T-helper 9 cell (primary cell): Measurements from ENCODE around the gene TOX3.

Experiments
- DNase-seq: peaks from one replicate; pipeline ENCODE4 v3.0.0-alpha.2; 2020

TOX3 gene

GRCh38 chr16:52446080-52446479, 100.9 kb downstream of the TOX3 start:
- no peak for DNase-seq

- DNase-seq = no peak
Measured at GRCh38 chr16:52441886-52442285, 105.1 kb downstream of the TOX3 start.

GRCh38 chr16:52440248-52440647, 106.7 kb downstream of the TOX3 start:
- DNase-seq = no peak

- no peak for DNase-seq
Measured at GRCh38 chr16:52439750-52440149, 107.2 kb downstream of the TOX3 start.

- no peak for DNase-seq
Measured at GRCh38 chr16:52439171-52439701, 107.7 kb downstream of the TOX3 start.

- no peak for DNase-seq
Measured at GRCh38 chr16:52437277-52437670, 109.7 kb downstream of the TOX3 start.

- DNase-seq = no peak
Measured at GRCh38 chr16:52436339-52437276, 110.3 kb downstream of the TOX3 start.

GRCh38 chr16:52434224-52434623, 112.7 kb downstream of the TOX3 start:
- DNase-seq = no peak

- no peak for DNase-seq
Measured at GRCh38 chr16:52433643-52434042, 113.3 kb downstream of the TOX3 start.

- no peak for DNase-seq
Measured at GRCh38 chr16:52424591-52424990, 122.4 kb downstream of the TOX3 start.

- no peak for DNase-seq
Measured at GRCh38 chr16:52422307-52422706, 124.6 kb downstream of the TOX3 start.

- no peak for DNase-seq
Measured at GRCh38 chr16:52418201-52418600, 128.7 kb downstream of the TOX3 start.

- DNase-seq = no peak
Measured at GRCh38 chr16:52416888-52417287, 130.1 kb downstream of the TOX3 start.

GRCh38 chr16:52411011-52411410, 135.9 kb downstream of the TOX3 start:
- no peak for DNase-seq

- DNase-seq = no peak
Measured at GRCh38 chr16:52408191-52408845, 138.6 kb downstream of the TOX3 start.

- DNase-seq = no peak
Measured at GRCh38 chr16:52407778-52408177, 139.2 kb downstream of the TOX3 start.

GRCh38 chr16:52405441-52405840, 141.5 kb downstream of the TOX3 start:
- no peak for DNase-seq

- DNase-seq = no peak
Measured at GRCh38 chr16:52404546-52404945, 142.4 kb downstream of the TOX3 start.

GRCh38 chr16:52399116-52399515, 147.8 kb downstream of the TOX3 start:
- no peak for DNase-seq

- DNase-seq = no peak
Measured at GRCh38 chr16:52398491-52398960, 148.4 kb downstream of the TOX3 start.

GRCh38 chr16:52398021-52398420, 148.9 kb downstream of the TOX3 start:
- no peak for DNase-seq

- DNase-seq = no peak
Measured at GRCh38 chr16:52393448-52393847, 153.5 kb downstream of the TOX3 start.

GRCh38 chr16:52389045-52389444, 157.9 kb downstream of the TOX3 start:
- no peak for DNase-seq
